Measurements from ENCODE around the gene COL9A3. TPM values are rescaled to one million over a fixed set of nuclear protein-coding genes. Genes with fewer than 3 reads are reported as not detected.

The COL9A3 gene
- total RNA-seq, 1 donor from 2014 or later = not detected

- no peak for DNase-seq
- H3K27ac Mint-ChIP-seq = peak overlapping the region; percentile 32
- H3K9me3 Mint-ChIP-seq = peaks cover 5% of the 10 kb centered on the region
- H3K4me1 Mint-ChIP-seq = peaks cover 28% of the 10 kb centered on the region
- no peak overlapping the region for H3K4me3 Mint-ChIP-seq
- no peaks in the 10 kb centered on the region for H3K36me3 Mint-ChIP-seq (ENCODE audit: low read depth)
- intact Hi-C loops (cut with micrococcal nuclease) = no loop called here
- H3K27me3 Mint-ChIP-seq = no peaks in the 10 kb centered on the region
These were observed 42.1 kb upstream of the COL9A3 start for GRCh38 chr20:62774762-62775161.

GRCh38 chr20:62775206-62775605, 41.6 kb upstream of the COL9A3 start:
- DNase-seq = no peak

GRCh38 chr20:62776035-62776691, 40.7 kb upstream of the COL9A3 start:
- Mint-ChIP-seq H3K36me3 (ENCODE audit: low read depth) (no peaks in the 10 kb centered on the region), H3K4me3 (peak overlapping the region; percentile 54), H3K27me3 (no peaks in the 10 kb centered on the region), H3K27ac (peak overlapping the region; percentile 73), H3K4me1 (peaks cover 28% of the 10 kb centered on the region), H3K9me3 (peaks cover 5% of the 10 kb centered on the region)
- DNase-seq = no peak
- intact Hi-C loops (cut with micrococcal nuclease) = loop anchor here (1.0 kb wide), 1 partner anchor 36 kb away; no protein-coding TSS in a partner anchor

More at GRCh38 chr20:62775206-62775605, 41.6 kb upstream of the COL9A3 start:
- intact Hi-C loops (cut with micrococcal nuclease) = no loop called here
- peaks cover 28% of the 10 kb centered on the region for H3K4me1 Mint-ChIP-seq
- H3K27me3 Mint-ChIP-seq = no peaks in the 10 kb centered on the region
- peaks cover 5% of the 10 kb centered on the region for H3K9me3 Mint-ChIP-seq
- H3K27ac Mint-ChIP-seq = peak overlapping the region; percentile 32
- H3K36me3 Mint-ChIP-seq (ENCODE audit: low read depth) = no peaks in the 10 kb centered on the region
- H3K4me3 Mint-ChIP-seq = no peak overlapping the region

GRCh38 chr20:62776692-62777527, 39.9 kb upstream of the COL9A3 start:
- Mint-ChIP-seq H3K9me3 (peaks cover 5% of the 10 kb centered on the region), H3K27ac (peak overlapping the region; percentile 73), H3K4me1 (peaks cover 28% of the 10 kb centered on the region), H3K27me3 (no peaks in the 10 kb centered on the region), H3K4me3 (peak overlapping the region; percentile 54), H3K36me3 (ENCODE audit: low read depth) (no peaks in the 10 kb centered on the region)
- DNase-seq = peak; percentile 86
- intact Hi-C loops (cut with micrococcal nuclease) = loop anchor here (1.0 kb wide), 1 partner anchor 37 kb away; no protein-coding TSS in a partner anchor

GRCh38 chr20:62777528-62777830, 39.4 kb upstream of the COL9A3 start:
- intact Hi-C loops (cut with micrococcal nuclease) = no loop called here
- H3K36me3 Mint-ChIP-seq (ENCODE audit: low read depth) = no peaks in the 10 kb centered on the region
- no peaks in the 10 kb centered on the region for H3K27me3 Mint-ChIP-seq
- H3K9me3 Mint-ChIP-seq = peaks cover 5% of the 10 kb centered on the region
- H3K4me1 Mint-ChIP-seq = peaks cover 30% of the 10 kb centered on the region
- no peak overlapping the region for H3K4me3 Mint-ChIP-seq
- peak overlapping the region; percentile 73 for H3K27ac Mint-ChIP-seq
- no peak for DNase-seq

GRCh38 chr20:62778058-62778457, 38.8 kb upstream of the COL9A3 start:
- Mint-ChIP-seq H3K4me3 (no peak overlapping the region), H3K36me3 (ENCODE audit: low read depth) (no peaks in the 10 kb centered on the region), H3K27ac (peak overlapping the region; percentile 71), H3K9me3 (peaks cover 5% of the 10 kb centered on the region), H3K27me3 (no peaks in the 10 kb centered on the region), H3K4me1 (peaks cover 32% of the 10 kb centered on the region)
- intact Hi-C loops (cut with micrococcal nuclease) = no loop called here
- no peak for DNase-seq

- Mint-ChIP-seq H3K27ac (peak overlapping the region; percentile 71), H3K36me3 (ENCODE audit: low read depth) (no peaks in the 10 kb centered on the region), H3K9me3 (peaks cover 5% of the 10 kb centered on the region), H3K4me3 (no peak overlapping the region), H3K27me3 (no peaks in the 10 kb centered on the region), H3K4me1 (peaks cover 32% of the 10 kb centered on the region)
- intact Hi-C loops (cut with micrococcal nuclease) = no loop called here
- no peak for DNase-seq
These were observed 38.0 kb upstream of the COL9A3 start for GRCh38 chr20:62778601-62779416.

- intact Hi-C loops (cut with micrococcal nuclease) = no loop called here
- Mint-ChIP-seq H3K36me3 (ENCODE audit: low read depth) (no peaks in the 10 kb centered on the region), H3K27ac (no peak overlapping the region), H3K4me1 (peaks cover 28% of the 10 kb centered on the region), H3K27me3 (no peaks in the 10 kb centered on the region), H3K4me3 (no peak overlapping the region), H3K9me3 (peaks cover 5% of the 10 kb centered on the region)
- DNase-seq = no peak
These were observed 37.5 kb upstream of the COL9A3 start for GRCh38 chr20:62779417-62779685.

- Mint-ChIP-seq H3K4me3 (no peak overlapping the region), H3K36me3 (ENCODE audit: low read depth) (no peaks in the 10 kb centered on the region), H3K4me1 (peaks cover 21% of the 10 kb centered on the region), H3K27ac (no peak overlapping the region), H3K9me3 (peaks cover 5% of the 10 kb centered on the region), H3K27me3 (no peaks in the 10 kb centered on the region)
- intact Hi-C loops (cut with micrococcal nuclease) = no loop called here
- no peak for DNase-seq
These were observed 36.6 kb upstream of the COL9A3 start for GRCh38 chr20:62780204-62780603.

- Mint-ChIP-seq H3K27ac (no peak overlapping the region), H3K9me3 (peaks cover 5% of the 10 kb centered on the region), H3K4me1 (peaks cover 18% of the 10 kb centered on the region), H3K27me3 (no peaks in the 10 kb centered on the region), H3K4me3 (no peak overlapping the region), H3K36me3 (ENCODE audit: low read depth) (no peaks in the 10 kb centered on the region)
- intact Hi-C loops (cut with micrococcal nuclease) = no loop called here
- DNase-seq = no peak
These were observed 36.2 kb upstream of the COL9A3 start for GRCh38 chr20:62780696-62781095.

GRCh38 chr20:62782149-62782892, 34.5 kb upstream of the COL9A3 start:
- intact Hi-C loops (cut with micrococcal nuclease) = no loop called here
- Mint-ChIP-seq H3K27me3 (no peaks in the 10 kb centered on the region), H3K9me3 (no peaks in the 10 kb centered on the region), H3K27ac (no peak overlapping the region), H3K4me1 (peaks cover 6% of the 10 kb centered on the region), H3K36me3 (ENCODE audit: low read depth) (no peaks in the 10 kb centered on the region), H3K4me3 (no peak overlapping the region)
- no peak for DNase-seq

- Mint-ChIP-seq H3K4me3 (no peak overlapping the region), H3K4me1 (peaks cover 11% of the 10 kb centered on the region), H3K36me3 (ENCODE audit: low read depth) (no peaks in the 10 kb centered on the region), H3K9me3 (no peaks in the 10 kb centered on the region), H3K27me3 (no peaks in the 10 kb centered on the region), H3K27ac (no peak overlapping the region)
- intact Hi-C loops (cut with micrococcal nuclease) = no loop called here
- no peak for DNase-seq
These were observed 34.0 kb upstream of the COL9A3 start for GRCh38 chr20:62782893-62783278.

GRCh38 chr20:62784497-62784896, 32.4 kb upstream of the COL9A3 start:
- no peaks in the 10 kb centered on the region for H3K27me3 Mint-ChIP-seq
- no peaks in the 10 kb centered on the region for H3K36me3 Mint-ChIP-seq (ENCODE audit: low read depth)
- no peak overlapping the region for H3K27ac Mint-ChIP-seq
- intact Hi-C loops (cut with micrococcal nuclease) = no loop called here
- peaks cover 11% of the 10 kb centered on the region for H3K4me1 Mint-ChIP-seq
- DNase-seq = no peak
- no peaks in the 10 kb centered on the region for H3K9me3 Mint-ChIP-seq
- no peak overlapping the region for H3K4me3 Mint-ChIP-seq

Measured in activated CD4-positive, alpha-beta T cell treated with anti-CD3 and anti-CD28 coated beads, Interleukin-2, amount 10 ng/mL, durations not matched to agents 24 days and 14 days (primary cell).